Gastrocnemius medialis (tissue), 4 donors: ENCODE results near the gene ZDHHC12. TPM values are rescaled to one million over a fixed set of nuclear protein-coding genes. Genes with fewer than 3 reads are reported as not detected.

Source experiments
- ATAC-seq, 2 donors: fragments of 150-250 bp; one replicate each; pipeline ENCODE4 v1.9.1; 2016
- DNase-seq, 2 donors: peaks; one replicate each; pipeline ENCODE4 v3.0.0-alpha.2; 2019
- H3K27ac ChIP-seq, 4 donors: fragments of 200-600 bp; sonication (generic); 1 replicate in 1 of 4; 2 replicates in 3 of 4; pipeline ENCODE4 v1.5.1; 2016 to 2018; ENCODE audit warnings: mild to moderate bottlenecking in 2 of 4, moderate library complexity in 1 of 4
- H3K27me3 ChIP-seq, 3 donors: fragments of 200-600 bp; sonication (generic) in 2 of 3; 1 replicate in 1 of 3; 2 replicates in 2 of 3; pipeline versions ENCODE4 v1.5.1 to v1.6.0; 2016 to 2019; ENCODE audit warnings: mild to moderate bottlenecking in 1 of 3, moderate library complexity in 1 of 3
- H3K36me3 ChIP-seq, 2 donors: fragments of 200-600 bp; sonication (generic) in 1 of 2; one replicate each; pipeline ENCODE4 v1.5.1; 2017 to 2018
- H3K4me1 ChIP-seq, 2 donors: fragments of 200-600 bp; sonication (generic) in 1 of 2; one replicate each; pipeline ENCODE4 v1.5.1; 2016 to 2017; ENCODE audit warnings: mild to moderate bottlenecking in 2 of 2
- H3K4me3 ChIP-seq, 4 donors: fragments of 200-600 bp; sonication (generic) in 3 of 4; 1 replicate in 1 of 4; 2 replicates in 3 of 4; pipeline ENCODE4 v1.5.1; 2016 to 2019; ENCODE audit warnings: mild to moderate bottlenecking in 2 of 4
- H3K9me3 ChIP-seq, 3 donors: fragments of 200-600 bp; sonication (generic) in 2 of 3; 1 replicate in 1 of 3; 2 replicates in 2 of 3; pipeline ENCODE4 v1.5.1; 2016 to 2019
- CTCF ChIP-seq, 5 experiments: fragments of 450-650 bp in 3 of 5; fragments of 200-600 bp in 2 of 5; sonication (generic) in 2 of 5; IDR thresholded peaks in 4 of 5; conservative IDR thresholded peaks in 1 of 5; 1 replicate in 4 of 5; 2 replicates in 1 of 5; pipeline ENCODE4 v1.5.1; 2016 to 2019; ENCODE audit warnings: antibody characterized with exemption in 5 of 5, mild to moderate bottlenecking in 3 of 5, moderate library complexity in 3 of 5
- POLR2A ChIP-seq, 2 donors: fragments of 450-650 bp; IDR thresholded peaks; one replicate each; pipeline ENCODE4 v1.6.1; 2017; ENCODE audit warnings: antibody characterized with exemption in 2 of 2, mild to moderate bottlenecking in 2 of 2, moderate library complexity in 2 of 2
- in situ Hi-C, 4 donors: fragments of 200-750 bp; cut with MboI; loops; one replicate each; pipeline versions ENCODE4 v1.15.0 to v1.8.0; 2017; ENCODE audit warnings: low sequenced_read_pairs in 4 of 4
- intact Hi-C: fragments of 100-400 bp; cut with DNase I; formaldehyde crosslinking; loops from one replicate; pipeline ENCODE4 v1.15.1; 2023; ENCODE audit warnings: low total_unique reads
- total RNA-seq, 4 donors: library from RNA; depleted of rRNA; stranded (reverse); fragments of >200 nt; gene quantifications; one replicate each; pipeline versions ENCODE4 v1.1.0 to v1.2.3, GENCODE V29; 2016

Gene ZDHHC12
- total RNA-seq, 4 donors from 2014 or later: 8.9 to 37.3 (median 31.0) TPM

DNA sequence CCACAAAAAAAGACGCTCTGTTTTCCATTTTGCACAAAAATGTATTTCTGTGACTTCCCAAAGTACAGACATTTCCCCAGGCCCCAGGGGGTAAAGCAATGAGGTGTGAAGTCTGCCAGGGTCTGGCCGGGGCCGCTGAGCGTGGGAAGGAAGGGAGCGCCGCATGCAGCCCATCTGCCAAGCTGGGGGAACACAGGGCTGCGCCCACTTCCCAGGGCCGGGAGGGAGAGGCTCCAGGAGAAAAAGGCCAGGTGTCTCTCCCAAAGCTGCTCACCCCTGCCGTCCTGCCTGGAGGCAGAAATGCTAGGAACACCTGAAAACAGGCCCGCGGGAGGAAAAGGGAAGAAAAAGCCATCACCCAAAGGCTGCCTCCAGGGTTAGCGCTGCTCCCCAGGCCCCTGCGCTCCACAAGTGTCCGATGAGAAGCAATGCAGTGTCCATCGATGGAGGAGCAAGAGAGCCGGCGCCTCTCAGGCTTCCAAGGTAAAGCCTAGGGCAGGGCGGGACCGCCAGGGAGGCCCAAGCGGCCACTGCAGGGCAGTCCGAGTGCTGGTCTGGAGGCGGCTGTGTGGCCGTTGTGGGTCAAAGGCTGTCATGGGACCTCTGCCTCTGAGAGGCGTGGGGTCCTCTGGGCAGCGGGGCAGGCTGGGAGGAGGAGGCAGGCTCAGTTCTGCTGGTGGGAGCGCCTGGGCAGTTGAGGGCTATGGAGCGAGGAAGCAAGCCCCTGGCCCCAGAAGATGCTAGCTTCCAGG lies 6.0 kb upstream of the ZDHHC12 start:
- in situ Hi-C loops: no loop called here
- DNase-seq (no peak), ATAC-seq (no peak)
- Histone ChIP-seq H3K27ac (no peak overlapping the region), H3K4me1 (peaks cover 0 to 1% of the 10 kb centered on the region in 2 donors), H3K4me3 (no peak overlapping the region), H3K27me3 (no peaks in the 10 kb centered on the region), H3K9me3 (no peaks in the 10 kb centered on the region), H3K36me3 (peaks cover 5 to 38% of the 10 kb centered on the region in 2 donors)
- intact Hi-C loops: loop anchor here (10.0 kb wide), 1 partner anchor 1095 kb away; no protein-coding TSS in a partner anchor
- no peak for TF ChIP-seq CTCF (IDR thresholded peaks at IDR 0.05 in 4 of 5, conservative IDR thresholded peaks at IDR 0.05 in 1 of 5)

GRCh38 chr9:128729302-128729701 lies 5.4 kb upstream of the ZDHHC12 start:
- in situ Hi-C loops (no loop called here), intact Hi-C loops (no loop called here)
- peaks cover 0 to 8% of the 10 kb centered on the region in 2 donors for H3K4me1 ChIP-seq
- peaks cover under 1 to 32% of the 10 kb centered on the region in 2 donors for H3K36me3 ChIP-seq
- ATAC-seq (no peak), DNase-seq (no peak)
- no peak overlapping the region for H3K27ac ChIP-seq
- no peaks in the 10 kb centered on the region for H3K27me3 ChIP-seq
- TF ChIP-seq CTCF (IDR thresholded peaks at IDR 0.05 in 4 of 5, conservative IDR thresholded peaks at IDR 0.05 in 1 of 5) (no peak), POLR2A (IDR thresholded peaks at IDR 0.05) (no peak)
- H3K4me3 ChIP-seq: no peak overlapping the region
- no peaks in the 10 kb centered on the region for H3K9me3 ChIP-seq

GRCh38 chr9:128728298-128728697 lies 4.4 kb upstream of the ZDHHC12 start:
- ATAC-seq: no peak
- peaks cover 0 to 28% of the 10 kb centered on the region in 2 donors for H3K36me3 ChIP-seq

DNA sequence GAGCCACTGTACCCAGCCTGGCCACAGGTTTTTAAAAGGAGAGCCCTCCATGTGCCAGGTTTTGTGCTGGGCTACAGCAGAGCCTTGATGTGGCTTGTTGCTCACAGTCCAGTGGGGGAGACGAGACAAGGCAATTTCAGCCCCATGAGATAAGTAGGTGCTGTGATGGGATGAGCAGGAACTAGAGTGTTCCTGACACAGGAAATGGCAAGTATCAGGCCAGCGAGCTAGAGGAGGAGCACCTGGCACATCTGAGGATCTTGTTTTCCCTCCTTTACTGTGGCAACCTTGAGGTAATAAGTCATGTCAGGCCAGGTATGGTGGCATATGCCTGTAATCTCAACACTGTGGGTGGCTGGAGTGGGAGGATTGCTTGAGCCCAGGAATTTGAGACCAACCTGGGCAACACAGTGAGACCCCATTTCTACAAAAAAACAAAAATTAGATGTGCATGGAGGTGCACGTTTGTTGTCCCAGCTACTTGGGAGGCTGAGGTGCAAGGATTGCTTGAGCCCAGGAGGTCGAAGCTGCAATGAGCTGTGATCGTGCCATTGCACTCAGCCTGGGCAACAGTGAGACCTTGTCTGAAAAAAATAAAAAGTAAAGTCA lies 3.8 kb upstream of the ZDHHC12 start:
- no peak overlapping the region for H3K27ac ChIP-seq
- H3K4me3 ChIP-seq: no peak overlapping the region
- no peak for DNase-seq
- no peaks in the 10 kb centered on the region for H3K9me3 ChIP-seq
- H3K27me3 ChIP-seq: no peaks in the 10 kb centered on the region
- no peak for ATAC-seq
- intact Hi-C loops (no loop called here), in situ Hi-C loops (no loop called here)
- peaks cover 0 to 23% of the 10 kb centered on the region in 2 donors for H3K36me3 ChIP-seq
- peaks cover 0 to 8% of the 10 kb centered on the region in 2 donors for H3K4me1 ChIP-seq
- TF ChIP-seq POLR2A (IDR thresholded peaks at IDR 0.05) (no peak), CTCF (IDR thresholded peaks at IDR 0.05 in 4 of 5, conservative IDR thresholded peaks at IDR 0.05 in 1 of 5) (no peak)

More at GRCh38 chr9:128728298-128728697, 4.4 kb upstream of the ZDHHC12 start:
- TF ChIP-seq POLR2A (IDR thresholded peaks at IDR 0.05): no peak
- no peak for TF ChIP-seq CTCF (IDR thresholded peaks at IDR 0.05 in 4 of 5, conservative IDR thresholded peaks at IDR 0.05 in 1 of 5)
- in situ Hi-C loops (no loop called here), intact Hi-C loops (no loop called here)
- Histone ChIP-seq H3K27me3 (no peaks in the 10 kb centered on the region), H3K4me1 (peaks cover 0 to 8% of the 10 kb centered on the region in 2 donors), H3K4me3 (no peak overlapping the region), H3K27ac (no peak overlapping the region), H3K9me3 (no peaks in the 10 kb centered on the region)
- DNase-seq: no peak
